ENCODE data around the gene KCNQ1. TPM values are rescaled to one million over a fixed set of nuclear protein-coding genes. Genes with fewer than 3 reads are reported as not detected.

Gene KCNQ1
- total and polyA plus RNA-seq, 2 experiments from 2014 or later = 0.45 to 0.87 TPM

DNA sequence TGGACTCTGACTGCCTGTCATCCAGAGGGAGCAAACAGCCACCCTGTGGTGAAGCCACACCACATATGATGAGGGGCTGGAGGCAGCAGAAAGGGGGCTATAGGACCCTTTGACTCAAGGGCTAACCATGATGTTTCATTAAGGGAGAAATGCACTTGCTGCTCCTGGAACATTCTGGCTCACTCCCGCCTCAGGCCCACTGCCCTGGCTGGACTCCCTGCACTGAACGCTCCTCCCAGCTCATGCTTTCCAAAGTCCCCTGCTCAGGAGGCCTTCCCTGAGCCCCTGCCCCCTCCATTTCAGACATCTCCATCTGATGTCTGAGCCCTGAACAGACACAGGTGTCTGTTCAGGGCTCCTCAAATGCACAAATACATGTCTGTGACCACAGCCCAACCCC is 371.7 kb downstream of the KCNQ1 start (continued):
- TF ChIP-seq, protein P1, sequence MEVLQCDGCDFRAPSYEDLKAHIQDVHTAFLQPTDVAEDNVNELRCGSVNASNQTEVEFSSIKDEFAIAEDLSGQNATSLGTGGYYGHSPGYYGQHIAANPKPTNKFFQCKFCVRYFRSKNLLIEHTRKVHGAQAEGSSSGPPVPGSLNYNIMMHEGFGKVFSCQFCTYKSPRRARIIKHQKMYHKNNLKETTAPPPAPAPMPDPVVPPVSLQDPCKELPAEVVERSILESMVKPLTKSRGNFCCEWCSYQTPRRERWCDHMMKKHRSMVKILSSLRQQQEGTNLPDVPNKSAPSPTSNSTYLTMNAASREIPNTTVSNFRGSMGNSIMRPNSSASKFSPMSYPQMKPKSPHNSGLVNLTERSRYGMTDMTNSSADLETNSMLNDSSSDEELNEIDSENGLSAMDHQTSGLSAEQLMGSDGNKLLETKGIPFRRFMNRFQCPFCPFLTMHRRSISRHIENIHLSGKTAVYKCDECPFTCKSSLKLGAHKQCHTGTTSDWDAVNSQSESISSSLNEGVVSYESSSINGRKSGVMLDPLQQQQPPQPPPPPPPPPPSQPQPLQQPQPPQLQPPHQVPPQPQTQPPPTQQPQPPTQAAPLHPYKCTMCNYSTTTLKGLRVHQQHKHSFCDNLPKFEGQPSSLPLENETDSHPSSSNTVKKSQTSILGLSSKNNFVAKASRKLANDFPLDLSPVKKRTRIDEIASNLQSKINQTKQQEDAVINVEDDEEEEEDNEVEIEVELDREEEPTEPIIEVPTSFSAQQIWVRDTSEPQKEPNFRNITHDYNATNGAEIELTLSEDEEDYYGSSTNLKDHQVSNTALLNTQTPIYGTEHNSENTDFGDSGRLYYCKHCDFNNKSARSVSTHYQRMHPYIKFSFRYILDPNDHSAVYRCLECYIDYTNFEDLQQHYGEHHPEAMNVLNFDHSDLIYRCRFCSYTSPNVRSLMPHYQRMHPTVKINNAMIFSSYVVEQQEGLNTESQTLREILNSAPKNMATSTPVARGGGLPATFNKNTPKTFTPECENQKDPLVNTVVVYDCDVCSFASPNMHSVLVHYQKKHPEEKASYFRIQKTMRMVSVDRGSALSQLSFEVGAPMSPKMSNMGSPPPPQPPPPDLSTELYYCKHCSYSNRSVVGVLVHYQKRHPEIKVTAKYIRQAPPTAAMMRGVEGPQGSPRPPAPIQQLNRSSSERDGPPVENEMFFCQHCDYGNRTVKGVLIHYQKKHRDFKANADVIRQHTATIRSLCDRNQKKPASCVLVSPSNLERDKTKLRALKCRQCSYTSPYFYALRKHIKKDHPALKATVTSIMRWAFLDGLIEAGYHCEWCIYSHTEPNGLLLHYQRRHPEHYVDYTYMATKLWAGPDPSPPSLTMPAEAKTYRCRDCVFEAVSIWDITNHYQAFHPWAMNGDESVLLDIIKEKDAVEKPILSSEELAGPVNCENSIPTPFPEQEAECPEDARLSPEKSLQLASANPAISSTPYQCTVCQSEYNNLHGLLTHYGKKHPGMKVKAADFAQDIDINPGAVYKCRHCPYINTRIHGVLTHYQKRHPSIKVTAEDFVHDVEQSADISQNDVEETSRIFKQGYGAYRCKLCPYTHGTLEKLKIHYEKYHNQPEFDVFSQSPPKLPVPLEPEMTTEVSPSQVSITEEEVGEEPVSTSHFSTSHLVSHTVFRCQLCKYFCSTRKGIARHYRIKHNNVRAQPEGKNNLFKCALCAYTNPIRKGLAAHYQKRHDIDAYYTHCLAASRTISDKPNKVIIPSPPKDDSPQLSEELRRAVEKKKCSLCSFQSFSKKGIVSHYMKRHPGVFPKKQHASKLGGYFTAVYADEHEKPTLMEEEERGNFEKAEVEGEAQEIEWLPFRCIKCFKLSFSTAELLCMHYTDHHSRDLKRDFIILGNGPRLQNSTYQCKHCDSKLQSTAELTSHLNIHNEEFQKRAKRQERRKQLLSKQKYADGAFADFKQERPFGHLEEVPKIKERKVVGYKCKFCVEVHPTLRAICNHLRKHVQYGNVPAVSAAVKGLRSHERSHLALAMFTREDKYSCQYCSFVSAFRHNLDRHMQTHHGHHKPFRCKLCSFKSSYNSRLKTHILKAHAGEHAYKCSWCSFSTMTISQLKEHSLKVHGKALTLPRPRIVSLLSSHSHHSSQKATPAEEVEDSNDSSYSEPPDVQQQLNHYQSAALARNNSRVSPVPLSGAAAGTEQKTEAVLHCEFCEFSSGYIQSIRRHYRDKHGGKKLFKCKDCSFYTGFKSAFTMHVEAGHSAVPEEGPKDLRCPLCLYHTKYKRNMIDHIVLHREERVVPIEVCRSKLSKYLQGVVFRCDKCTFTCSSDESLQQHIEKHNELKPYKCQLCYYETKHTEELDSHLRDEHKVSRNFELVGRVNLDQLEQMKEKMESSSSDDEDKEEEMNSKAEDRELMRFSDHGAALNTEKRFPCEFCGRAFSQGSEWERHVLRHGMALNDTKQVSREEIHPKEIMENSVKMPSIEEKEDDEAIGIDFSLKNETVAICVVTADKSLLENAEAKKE (CRISPR knock-in tag; IDR thresholded peaks at IDR 0.05) = no peak
- TF ChIP-seq ZNF331 (CRISPR knock-in tag; IDR thresholded peaks at IDR 0.05; ENCODE audit: low read depth) (no peak), NANOG (IDR thresholded peaks at IDR 0.05; ENCODE audit: borderline replicate concordance) (no peak), EZH2 (IDR thresholded peaks at IDR 0.05; ENCODE audit: low read depth, unreplicated experiment) (no peak)

DNA sequence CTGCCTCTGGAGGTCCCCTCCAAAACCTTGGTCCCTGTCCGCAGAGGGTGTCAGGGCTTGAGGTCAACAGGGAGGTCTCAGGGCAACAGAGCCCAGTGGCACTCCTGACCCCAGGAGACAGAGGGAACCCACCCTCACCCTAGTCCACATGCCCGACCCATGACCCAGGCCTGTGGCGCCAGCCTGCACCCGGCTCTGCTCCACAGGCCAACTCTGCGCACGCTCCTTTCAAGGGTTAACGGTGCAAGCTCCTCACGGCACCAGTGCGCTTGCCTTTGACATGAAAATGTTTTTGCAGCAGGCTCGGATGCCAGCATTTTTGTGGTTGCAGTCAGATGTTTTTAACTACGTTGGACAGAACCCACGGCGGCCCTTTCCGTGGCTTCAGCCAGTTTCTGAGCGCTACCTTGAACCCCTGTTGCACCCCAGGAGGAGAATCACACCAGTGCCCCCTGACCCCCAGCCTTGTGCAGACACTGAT is 372.2 kb downstream of the KCNQ1 start:
- no peak overlapping the region for H2AFZ ChIP-seq
- H3K4me3 Mint-ChIP-seq = no peak overlapping the region
- no peaks in the 10 kb centered on the region for H3F3A ChIP-seq (replicated peaks; ENCODE audit: low read depth)
- no peak overlapping the region for H3K27ac Mint-ChIP-seq
- no peak for TF ChIP-seq NANOG (IDR thresholded peaks at IDR 0.05; ENCODE audit: borderline replicate concordance)
- TF ChIP-seq, protein P2, sequence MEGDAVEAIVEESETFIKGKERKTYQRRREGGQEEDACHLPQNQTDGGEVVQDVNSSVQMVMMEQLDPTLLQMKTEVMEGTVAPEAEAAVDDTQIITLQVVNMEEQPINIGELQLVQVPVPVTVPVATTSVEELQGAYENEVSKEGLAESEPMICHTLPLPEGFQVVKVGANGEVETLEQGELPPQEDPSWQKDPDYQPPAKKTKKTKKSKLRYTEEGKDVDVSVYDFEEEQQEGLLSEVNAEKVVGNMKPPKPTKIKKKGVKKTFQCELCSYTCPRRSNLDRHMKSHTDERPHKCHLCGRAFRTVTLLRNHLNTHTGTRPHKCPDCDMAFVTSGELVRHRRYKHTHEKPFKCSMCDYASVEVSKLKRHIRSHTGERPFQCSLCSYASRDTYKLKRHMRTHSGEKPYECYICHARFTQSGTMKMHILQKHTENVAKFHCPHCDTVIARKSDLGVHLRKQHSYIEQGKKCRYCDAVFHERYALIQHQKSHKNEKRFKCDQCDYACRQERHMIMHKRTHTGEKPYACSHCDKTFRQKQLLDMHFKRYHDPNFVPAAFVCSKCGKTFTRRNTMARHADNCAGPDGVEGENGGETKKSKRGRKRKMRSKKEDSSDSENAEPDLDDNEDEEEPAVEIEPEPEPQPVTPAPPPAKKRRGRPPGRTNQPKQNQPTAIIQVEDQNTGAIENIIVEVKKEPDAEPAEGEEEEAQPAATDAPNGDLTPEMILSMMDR (conservative IDR thresholded peaks at IDR 0.05; ENCODE audit: low read depth in 2 of 2) = no peak
- TF ChIP-seq, protein P3, sequence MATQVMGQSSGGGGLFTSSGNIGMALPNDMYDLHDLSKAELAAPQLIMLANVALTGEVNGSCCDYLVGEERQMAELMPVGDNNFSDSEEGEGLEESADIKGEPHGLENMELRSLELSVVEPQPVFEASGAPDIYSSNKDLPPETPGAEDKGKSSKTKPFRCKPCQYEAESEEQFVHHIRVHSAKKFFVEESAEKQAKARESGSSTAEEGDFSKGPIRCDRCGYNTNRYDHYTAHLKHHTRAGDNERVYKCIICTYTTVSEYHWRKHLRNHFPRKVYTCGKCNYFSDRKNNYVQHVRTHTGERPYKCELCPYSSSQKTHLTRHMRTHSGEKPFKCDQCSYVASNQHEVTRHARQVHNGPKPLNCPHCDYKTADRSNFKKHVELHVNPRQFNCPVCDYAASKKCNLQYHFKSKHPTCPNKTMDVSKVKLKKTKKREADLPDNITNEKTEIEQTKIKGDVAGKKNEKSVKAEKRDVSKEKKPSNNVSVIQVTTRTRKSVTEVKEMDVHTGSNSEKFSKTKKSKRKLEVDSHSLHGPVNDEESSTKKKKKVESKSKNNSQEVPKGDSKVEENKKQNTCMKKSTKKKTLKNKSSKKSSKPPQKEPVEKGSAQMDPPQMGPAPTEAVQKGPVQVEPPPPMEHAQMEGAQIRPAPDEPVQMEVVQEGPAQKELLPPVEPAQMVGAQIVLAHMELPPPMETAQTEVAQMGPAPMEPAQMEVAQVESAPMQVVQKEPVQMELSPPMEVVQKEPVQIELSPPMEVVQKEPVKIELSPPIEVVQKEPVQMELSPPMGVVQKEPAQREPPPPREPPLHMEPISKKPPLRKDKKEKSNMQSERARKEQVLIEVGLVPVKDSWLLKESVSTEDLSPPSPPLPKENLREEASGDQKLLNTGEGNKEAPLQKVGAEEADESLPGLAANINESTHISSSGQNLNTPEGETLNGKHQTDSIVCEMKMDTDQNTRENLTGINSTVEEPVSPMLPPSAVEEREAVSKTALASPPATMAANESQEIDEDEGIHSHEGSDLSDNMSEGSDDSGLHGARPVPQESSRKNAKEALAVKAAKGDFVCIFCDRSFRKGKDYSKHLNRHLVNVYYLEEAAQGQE (IDR thresholded peaks at IDR 0.05; ENCODE audit: unreplicated experiment) = no peak
- TF ChIP-seq, protein P4, sequence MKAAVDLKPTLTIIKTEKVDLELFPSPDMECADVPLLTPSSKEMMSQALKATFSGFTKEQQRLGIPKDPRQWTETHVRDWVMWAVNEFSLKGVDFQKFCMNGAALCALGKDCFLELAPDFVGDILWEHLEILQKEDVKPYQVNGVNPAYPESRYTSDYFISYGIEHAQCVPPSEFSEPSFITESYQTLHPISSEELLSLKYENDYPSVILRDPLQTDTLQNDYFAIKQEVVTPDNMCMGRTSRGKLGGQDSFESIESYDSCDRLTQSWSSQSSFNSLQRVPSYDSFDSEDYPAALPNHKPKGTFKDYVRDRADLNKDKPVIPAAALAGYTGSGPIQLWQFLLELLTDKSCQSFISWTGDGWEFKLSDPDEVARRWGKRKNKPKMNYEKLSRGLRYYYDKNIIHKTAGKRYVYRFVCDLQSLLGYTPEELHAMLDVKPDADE (IDR thresholded peaks at IDR 0.05) = no peak
- TF ChIP-seq EZH2 (IDR thresholded peaks at IDR 0.05; ENCODE audit: low read depth, unreplicated experiment) = no peak
- peaks cover 12% of the 10 kb centered on the region; the same call in 2 of the 3 replicates for H3K36me3 Mint-ChIP-seq (ENCODE audit: low read depth)
- no peaks in the 10 kb centered on the region for H3K79me2 ChIP-seq (replicated peaks; ENCODE audit: insufficient read depth)
- H3K4me1 Mint-ChIP-seq = peaks cover 14% of the 10 kb centered on the region
- no peak overlapping the region for H3K27ac ChIP-seq (ENCODE audit: low read depth)
- no peaks in the 10 kb centered on the region for H4K20me1 ChIP-seq (replicated peaks; ENCODE audit: insufficient read depth)
- DNase-seq (ENCODE audit: low spot score) = no peak
- H3K4me3 ChIP-seq = no peak overlapping the region
- H3K27me3 Mint-ChIP-seq (ENCODE audit: insufficient read depth, low read depth, poor library complexity) = peaks cover 50% of the 10 kb centered on the region
- H3K4me1 ChIP-seq (ENCODE audit: insufficient read depth) = no peaks in the 10 kb centered on the region; the same call in 1 of the 2 replicates
- H3K9me2 ChIP-seq (ENCODE audit: insufficient read depth) = 0 out of 2 replicates have a peak, but pooled peaks cover 6% of the 10 kb centered on the region
- H3K9me3 Mint-ChIP-seq = peaks cover 33% of the 10 kb centered on the region
- H3K4me2 ChIP-seq = no peak overlapping the region
- no peak for ATAC-seq
- peaks cover 13% of the 10 kb centered on the region; the same call in 1 of the 2 replicates for H3K27me3 ChIP-seq (ENCODE audit: insufficient read depth)
- no peaks in the 10 kb centered on the region for H3K36me3 ChIP-seq (ENCODE audit: insufficient read depth)

Data from GM23338 (cell line).